ENCODE measurements around the gene SPRY2. TPM values are rescaled to one million over a fixed set of nuclear protein-coding genes. Genes with fewer than 3 reads are reported as not detected.

The SPRY2 gene
- total and polyA plus RNA-seq, 2 donors (not counting 3 experiments of a cell fraction or from before 2014, with no cell fraction given): 26.2 to 52.3 TPM

DNA sequence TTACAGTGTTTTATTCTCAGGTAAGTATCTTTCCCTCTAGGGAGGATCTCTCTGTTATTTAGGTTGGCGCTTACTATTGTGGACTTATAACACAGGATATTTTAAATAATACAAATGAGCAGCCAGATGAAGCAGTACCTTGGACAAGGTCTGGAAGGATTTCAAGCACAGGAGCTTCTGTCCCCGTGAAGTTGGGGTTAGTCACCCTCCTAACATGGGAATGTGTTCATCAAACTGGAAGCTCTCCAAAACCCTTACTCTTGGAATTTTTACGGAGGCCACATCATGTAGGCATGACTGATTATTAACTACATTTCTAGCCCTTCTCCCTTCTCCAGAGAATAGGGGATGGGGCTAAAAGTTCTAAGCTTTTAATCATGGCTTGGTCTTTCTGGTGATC is 38.3 kb upstream of the SPRY2 start:
- H2AFZ ChIP-seq (ENCODE audit: low read depth, low read length): no peak overlapping the region
- no peaks in the 10 kb centered on the region for H3K4me1 ChIP-seq (ENCODE audit: control insufficient read depth, extremely low read depth, insufficient read depth, low read length)
- POLR2A ChIA-PET: no interaction called here
- intact Hi-C loops (cut with micrococcal nuclease): no loop called here
- no peaks in the 10 kb centered on the region for H3K27me3 ChIP-seq (ENCODE audit: control insufficient read depth in 2 of 2, insufficient read depth in 2 of 2, low read length in 2 of 2)
- no peak overlapping the region for H3K4me3 ChIP-seq (replicated peaks in 1 of 3; ENCODE audit: insufficient read depth in 1 of 3, low read depth in 1 of 3, low read length in 3 of 3)
- DNase-seq (ENCODE audit: low read depth, low spot score): no peak
- no peaks in the 10 kb centered on the region for H3K79me2 ChIP-seq (ENCODE audit: control insufficient read depth, insufficient read depth, low read length)
- H3K4me2 ChIP-seq (ENCODE audit: insufficient read depth, low read length): no peak overlapping the region
- no peak overlapping the region for H3K27ac ChIP-seq (ENCODE audit: insufficient read depth, low read depth, low read length)
- no peak for TF ChIP-seq FOS (IDR thresholded peaks at IDR 0.05; ENCODE audit: borderline replicate concordance, insufficient read depth, low read length)
- TF ChIP-seq, protein P1, sequence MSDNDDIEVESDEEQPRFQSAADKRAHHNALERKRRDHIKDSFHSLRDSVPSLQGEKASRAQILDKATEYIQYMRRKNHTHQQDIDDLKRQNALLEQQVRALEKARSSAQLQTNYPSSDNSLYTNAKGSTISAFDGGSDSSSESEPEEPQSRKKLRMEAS (IDR thresholded peaks at IDR 0.05; ENCODE audit: insufficient read depth, insufficient read length): no peak
- no peak for TF ChIP-seq GATA2 (IDR thresholded peaks at IDR 0.05; ENCODE audit: insufficient read depth, insufficient read length, low read depth, low read length)
- no peak for TF ChIP-seq POLR2A (IDR thresholded peaks at IDR 0.05; ENCODE audit: low read depth, low read length)
- TF ChIP-seq, protein P2, sequence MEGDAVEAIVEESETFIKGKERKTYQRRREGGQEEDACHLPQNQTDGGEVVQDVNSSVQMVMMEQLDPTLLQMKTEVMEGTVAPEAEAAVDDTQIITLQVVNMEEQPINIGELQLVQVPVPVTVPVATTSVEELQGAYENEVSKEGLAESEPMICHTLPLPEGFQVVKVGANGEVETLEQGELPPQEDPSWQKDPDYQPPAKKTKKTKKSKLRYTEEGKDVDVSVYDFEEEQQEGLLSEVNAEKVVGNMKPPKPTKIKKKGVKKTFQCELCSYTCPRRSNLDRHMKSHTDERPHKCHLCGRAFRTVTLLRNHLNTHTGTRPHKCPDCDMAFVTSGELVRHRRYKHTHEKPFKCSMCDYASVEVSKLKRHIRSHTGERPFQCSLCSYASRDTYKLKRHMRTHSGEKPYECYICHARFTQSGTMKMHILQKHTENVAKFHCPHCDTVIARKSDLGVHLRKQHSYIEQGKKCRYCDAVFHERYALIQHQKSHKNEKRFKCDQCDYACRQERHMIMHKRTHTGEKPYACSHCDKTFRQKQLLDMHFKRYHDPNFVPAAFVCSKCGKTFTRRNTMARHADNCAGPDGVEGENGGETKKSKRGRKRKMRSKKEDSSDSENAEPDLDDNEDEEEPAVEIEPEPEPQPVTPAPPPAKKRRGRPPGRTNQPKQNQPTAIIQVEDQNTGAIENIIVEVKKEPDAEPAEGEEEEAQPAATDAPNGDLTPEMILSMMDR (IDR thresholded peaks at IDR 0.05; ENCODE audit: extremely low read depth in 1 of 2, insufficient read depth in 1 of 2, low read depth in 1 of 2, low read length in 2 of 2): no peak
- TF ChIP-seq MYC (IDR thresholded peaks at IDR 0.05; ENCODE audit: low read depth, low read length): no peak
- TF ChIP-seq JUN (IDR thresholded peaks at IDR 0.05; ENCODE audit: borderline replicate concordance, insufficient read depth, insufficient read length, low read depth): no peak
- TF ChIP-seq POLR2AphosphoS5 (IDR thresholded peaks at IDR 0.05; ENCODE audit: insufficient read depth, low read depth, low read length): no peak
- TF ChIP-seq EZH2 (IDR thresholded peaks at IDR 0.05; ENCODE audit: borderline replicate concordance, low read depth, low read length, severe bottlenecking): no peak
- H3K36me3 ChIP-seq (ENCODE audit: control insufficient read depth in 2 of 2, extremely low read depth in 1 of 2, insufficient read depth in 2 of 2, low read length in 2 of 2): no peaks in the 10 kb centered on the region
- BruUV-seq (replicated peaks): no TSS peak
- FAIRE-seq: no peak
- H3K9me3 ChIP-seq (replicated peaks; ENCODE audit: control insufficient read depth, insufficient read depth, low read length): no peaks in the 10 kb centered on the region
- dilution Hi-C loops (cut with MboI; ENCODE audit: extremely low pct_ligation_motif_present, low sequenced_read_pairs): no loop called here
- no peaks in the 10 kb centered on the region for H4K20me1 ChIP-seq (replicated peaks; ENCODE audit: control insufficient read depth, extremely low read depth, insufficient read depth, low read length)
- CTCF ChIA-PET: interaction anchor here (0.9 to 1.1 kb wide), 3 partner anchors 9 to 600 kb away, joined by 3 to 4 read pairs (median 4); no protein-coding TSS in a partner anchor
- H3K9ac ChIP-seq (replicated peaks; ENCODE audit: extremely low read depth, insufficient read depth, low read length): no peak overlapping the region
- H3K9me1 ChIP-seq (replicated peaks; ENCODE audit: control insufficient read depth, extremely low read depth, insufficient read depth, low read length): no peaks in the 10 kb centered on the region
